ENCODE results near the gene CHD3.

GRCh38 chr17:7897090-7897489 lies 8.5 kb downstream of the CHD3 start:
- TF ChIP-seq CTCF (IDR thresholded peaks at IDR 0.05) (no peak), POLR2A (IDR thresholded peaks at IDR 0.05) (no peak)
